Activated CD8-positive, alpha-beta memory T cell treated with anti-CD3 and anti-CD28 coated beads, Interleukin-2, amount 10 ng/mL, durations not matched to agents 7 days and 5 days (primary cell): ENCODE data around the gene ZNF536. TPM values are rescaled to one million over a fixed set of nuclear protein-coding genes. Genes with fewer than 3 reads are reported as not detected.

ENCODE experiments used
- ATAC-seq: fragments of 150-1000 bp; cut with Tn5 transposase; one replicate; pipeline ENCODE4 v1.10.0; 2021; ENCODE audit warnings: moderate library complexity
- CTCF ChIA-PET: fragments of 350-600 bp; sonication (Branson Sonifier 250); formaldehyde crosslinking; loops from one replicate; lab custom pipeline; 2021; ENCODE audit warnings: antibody characterized with exemption; lab: Charles Lee
- DNase-seq: peaks from one replicate; pipeline ENCODE4 v3.0.0-alpha.2; 2020
- H3K27ac Mint-ChIP-seq: one replicate; pipeline ENCODE4 v1.8.0; 2021; ENCODE audit warnings: mild to moderate bottlenecking, mixed read lengths
- H3K27me3 Mint-ChIP-seq: one replicate; pipeline ENCODE4 v1.8.0; 2021; ENCODE audit warnings: mixed read lengths
- H3K36me3 Mint-ChIP-seq: one replicate; pipeline ENCODE4 v1.8.0; 2021; ENCODE audit warnings: mild to moderate bottlenecking, mixed read lengths
- H3K4me1 Mint-ChIP-seq: one replicate; pipeline ENCODE4 v1.8.0; 2021; ENCODE audit warnings: mixed read lengths
- H3K4me3 Mint-ChIP-seq: one replicate; pipeline ENCODE4 v1.8.0; 2021; ENCODE audit warnings: mild to moderate bottlenecking, moderate library complexity, mixed read lengths
- H3K9me3 Mint-ChIP-seq: one replicate; pipeline ENCODE4 v1.8.0; 2022; ENCODE audit warnings: low read depth, mixed read lengths
- total RNA-seq, 2 experiments: library from RNA; stranded (reverse); gene quantifications; one replicate each; pipeline ENCODE4 v1.2.3, GENCODE V29; 2021

Gene ZNF536
- total RNA-seq, 2 experiments from 2014 or later: not detected

- no peak overlapping the region for H3K27ac Mint-ChIP-seq
- H3K9me3 Mint-ChIP-seq: no peaks in the 10 kb centered on the region
- CTCF ChIA-PET: no interaction called here
- DNase-seq (no peak), ATAC-seq (no peak)
- no peaks in the 10 kb centered on the region for H3K36me3 Mint-ChIP-seq
- peaks cover 13% of the 10 kb centered on the region for H3K27me3 Mint-ChIP-seq
- no peak overlapping the region for H3K4me3 Mint-ChIP-seq
- no peaks in the 10 kb centered on the region for H3K4me1 Mint-ChIP-seq
Measured at GRCh38 chr19:30363073-30363472, 9.1 kb upstream of the ZNF536 start.

- ATAC-seq: no peak
- no peak for DNase-seq
- Mint-ChIP-seq H3K9me3 (no peaks in the 10 kb centered on the region), H3K36me3 (no peaks in the 10 kb centered on the region), H3K4me3 (no peak overlapping the region), H3K27me3 (peaks cover 12% of the 10 kb centered on the region), H3K27ac (no peak overlapping the region), H3K4me1 (no peaks in the 10 kb centered on the region)
- CTCF ChIA-PET: no interaction called here
Measured at GRCh38 chr19:30364866-30365800, 7.1 kb upstream of the ZNF536 start.

- Mint-ChIP-seq H3K27me3 (peaks cover under 1% of the 10 kb centered on the region), H3K4me1 (no peaks in the 10 kb centered on the region), H3K27ac (no peak overlapping the region), H3K36me3 (no peaks in the 10 kb centered on the region), H3K9me3 (no peaks in the 10 kb centered on the region), H3K4me3 (no peak overlapping the region)
- CTCF ChIA-PET: no interaction called here
- ATAC-seq (no peak), DNase-seq (no peak)
Measured at GRCh38 chr19:30366282-30366681, 5.9 kb upstream of the ZNF536 start.

- H3K27me3 Mint-ChIP-seq: peaks cover 3% of the 10 kb centered on the region
- no peak for DNase-seq
- H3K27ac Mint-ChIP-seq: no peak overlapping the region
- H3K4me1 Mint-ChIP-seq: no peaks in the 10 kb centered on the region
- H3K9me3 Mint-ChIP-seq: no peaks in the 10 kb centered on the region
- no peak overlapping the region for H3K4me3 Mint-ChIP-seq
- CTCF ChIA-PET: no interaction called here
- no peaks in the 10 kb centered on the region for H3K36me3 Mint-ChIP-seq
- no peak for ATAC-seq
Measured at GRCh38 chr19:30367006-30367405, 5.2 kb upstream of the ZNF536 start.

GRCh38 chr19:30367421-30367820 is 4.8 kb upstream of the ZNF536 start:
- H3K9me3 Mint-ChIP-seq: no peaks in the 10 kb centered on the region
- ATAC-seq (no peak), DNase-seq (no peak)
- H3K4me1 Mint-ChIP-seq: no peaks in the 10 kb centered on the region
- no peaks in the 10 kb centered on the region for H3K36me3 Mint-ChIP-seq
- H3K27ac Mint-ChIP-seq: no peak overlapping the region
- CTCF ChIA-PET: no interaction called here
- H3K27me3 Mint-ChIP-seq: peaks cover 3% of the 10 kb centered on the region
- H3K4me3 Mint-ChIP-seq: no peak overlapping the region

GRCh38 chr19:30369833-30370232 is 2.4 kb upstream of the ZNF536 start:
- no peaks in the 10 kb centered on the region for H3K36me3 Mint-ChIP-seq
- no peaks in the 10 kb centered on the region for H3K9me3 Mint-ChIP-seq
- H3K4me3 Mint-ChIP-seq: no peak overlapping the region
- no peak overlapping the region for H3K27ac Mint-ChIP-seq
- ATAC-seq: no peak
- no peaks in the 10 kb centered on the region for H3K4me1 Mint-ChIP-seq
- H3K27me3 Mint-ChIP-seq: peaks cover 15% of the 10 kb centered on the region
- no peak for DNase-seq
- CTCF ChIA-PET: no interaction called here

GRCh38 chr19:30371161-30371836 is 885 bp upstream of the ZNF536 start:
- H3K27me3 Mint-ChIP-seq: peaks cover 22% of the 10 kb centered on the region
- no peaks in the 10 kb centered on the region for H3K36me3 Mint-ChIP-seq
- DNase-seq (no peak), ATAC-seq (no peak)
- no peaks in the 10 kb centered on the region for H3K9me3 Mint-ChIP-seq
- no peaks in the 10 kb centered on the region for H3K4me1 Mint-ChIP-seq
- no peak overlapping the region for H3K4me3 Mint-ChIP-seq
- H3K27ac Mint-ChIP-seq: no peak overlapping the region
- CTCF ChIA-PET: no interaction called here

- Mint-ChIP-seq H3K9me3 (no peaks in the 10 kb centered on the region), H3K4me3 (no peak overlapping the region), H3K4me1 (no peaks in the 10 kb centered on the region), H3K27ac (no peak overlapping the region), H3K36me3 (no peaks in the 10 kb centered on the region), H3K27me3 (peaks cover 22% of the 10 kb centered on the region)
- ATAC-seq (no peak), DNase-seq (no peak)
- CTCF ChIA-PET: no interaction called here
Measured at GRCh38 chr19:30373593-30373992, 1.4 kb downstream of the ZNF536 start.

- Mint-ChIP-seq H3K27me3 (peaks cover 22% of the 10 kb centered on the region), H3K4me3 (no peak overlapping the region), H3K4me1 (no peaks in the 10 kb centered on the region), H3K9me3 (no peaks in the 10 kb centered on the region), H3K27ac (no peak overlapping the region), H3K36me3 (no peaks in the 10 kb centered on the region)
- ATAC-seq: no peak
- DNase-seq: no peak
- CTCF ChIA-PET: no interaction called here
Measured at GRCh38 chr19:30374539-30374864, 2.3 kb downstream of the ZNF536 start.

- Mint-ChIP-seq H3K9me3 (no peaks in the 10 kb centered on the region), H3K4me1 (no peaks in the 10 kb centered on the region), H3K27me3 (peaks cover 22% of the 10 kb centered on the region), H3K27ac (no peak overlapping the region), H3K4me3 (no peak overlapping the region), H3K36me3 (no peaks in the 10 kb centered on the region)
- CTCF ChIA-PET: no interaction called here
- ATAC-seq (no peak), DNase-seq (no peak)
Measured at GRCh38 chr19:30374865-30375552, 2.8 kb downstream of the ZNF536 start.

GRCh38 chr19:30375553-30376031 is 3.4 kb downstream of the ZNF536 start:
- Mint-ChIP-seq H3K36me3 (no peaks in the 10 kb centered on the region), H3K27me3 (peaks cover 22% of the 10 kb centered on the region), H3K4me1 (no peaks in the 10 kb centered on the region), H3K4me3 (no peak overlapping the region), H3K27ac (no peak overlapping the region), H3K9me3 (no peaks in the 10 kb centered on the region)
- CTCF ChIA-PET: no interaction called here
- no peak for DNase-seq
- ATAC-seq: no peak

- Mint-ChIP-seq H3K27me3 (peaks cover 22% of the 10 kb centered on the region), H3K27ac (no peak overlapping the region), H3K36me3 (no peaks in the 10 kb centered on the region), H3K9me3 (no peaks in the 10 kb centered on the region), H3K4me1 (no peaks in the 10 kb centered on the region), H3K4me3 (no peak overlapping the region)
- CTCF ChIA-PET: no interaction called here
- ATAC-seq: no peak
- DNase-seq: no peak
Measured at GRCh38 chr19:30376272-30376671, 4.1 kb downstream of the ZNF536 start.

- H3K27me3 Mint-ChIP-seq: peaks cover 20% of the 10 kb centered on the region
- H3K4me3 Mint-ChIP-seq: no peak overlapping the region
- H3K27ac Mint-ChIP-seq: no peak overlapping the region
- no peaks in the 10 kb centered on the region for H3K36me3 Mint-ChIP-seq
- H3K4me1 Mint-ChIP-seq: no peaks in the 10 kb centered on the region
- no peak for DNase-seq
- CTCF ChIA-PET: no interaction called here
- H3K9me3 Mint-ChIP-seq: no peaks in the 10 kb centered on the region
- ATAC-seq: no peak
Measured at GRCh38 chr19:30376826-30377425, 4.7 kb downstream of the ZNF536 start.
